Neural cell (in vitro differentiated cells): ENCODE measurements around the gene IKZF1. TPM values are rescaled to one million over a fixed set of nuclear protein-coding genes. Genes with fewer than 3 reads are reported as not detected.

Experiments used
- H2AFZ ChIP-seq: fragments of 200-600, 300-800 bp; sonication (generic), shearing (Covaris generic); 2 replicates; pipeline ENCODE4 v1.6.0; 2014; ENCODE audit warnings: low read depth, mild to moderate bottlenecking, antibody characterized with exemption, low read length, moderate library complexity
- H3F3A ChIP-seq: fragments of 200-600 bp; shearing (Covaris generic); 2 replicates; pipeline ENCODE4 v1.6.1; 2016; ENCODE audit warnings: mild to moderate bottlenecking, moderate library complexity, mixed read lengths, antibody characterized with exemption, low read length; ENCODE audit not compliant: insufficient read depth, poor library complexity, severe bottlenecking
- H3K27ac ChIP-seq: fragments of 200-600, 300-800 bp; sonication (generic), shearing (Covaris generic); 2 replicates; pipeline ENCODE4 v1.5.1; 2014; ENCODE audit warnings: mild to moderate bottlenecking, low read length, moderate library complexity
- H3K27me3 ChIP-seq: fragments of 300-800, 200-600 bp; sonication (generic), shearing (Covaris generic); 2 replicates; pipeline ENCODE4 v1.6.0; 2014; ENCODE audit warnings: mild to moderate bottlenecking, low read depth, low read length, moderate library complexity; ENCODE audit not compliant: insufficient read depth
- H3K36me3 ChIP-seq: fragments of 300-800, 200-600 bp; sonication (generic), shearing (Covaris generic); 2 replicates; pipeline ENCODE4 v1.5.1; 2014; ENCODE audit warnings: mild to moderate bottlenecking, antibody characterized with exemption, low read length, moderate library complexity; ENCODE audit not compliant: insufficient read depth
- H3K4me2 ChIP-seq: fragments of 300-800, 200-600 bp; sonication (generic), shearing (Covaris generic); 2 replicates; pipeline ENCODE4 v1.6.0; 2014; ENCODE audit warnings: mild to moderate bottlenecking, low read length
- H3K4me3 ChIP-seq: fragments of 300-800, 200-600 bp; sonication (generic), shearing (Covaris generic); 2 replicates; pipeline ENCODE4 v1.5.1; 2014; ENCODE audit warnings: mild to moderate bottlenecking, low read length, moderate library complexity
- H3K79me2 ChIP-seq: fragments of 200-600 bp; shearing (Covaris generic); replicated peaks from 2 replicates; pipeline ENCODE4 v1.6.0; 2014; ENCODE audit warnings: mild to moderate bottlenecking, low read length, moderate library complexity; ENCODE audit not compliant: insufficient read depth
- H3K9ac ChIP-seq: fragments of 300-800, 200-600 bp; sonication (generic), shearing (Covaris generic); 2 replicates; pipeline ENCODE4 v1.6.1; 2016; ENCODE audit warnings: mild to moderate bottlenecking, low read length, mixed read lengths
- H3K9me2 ChIP-seq: fragments of 200-600 bp; shearing (Covaris generic); 2 replicates; pipeline ENCODE4 v1.6.1; 2016; ENCODE audit warnings: mild to moderate bottlenecking, low read length, mixed read lengths; ENCODE audit not compliant: insufficient read depth
- H3K9me3 ChIP-seq: fragments of 200-600, 300-800 bp; sonication (generic), shearing (Covaris generic); 2 replicates; pipeline ENCODE4 v1.6.1; 2016; ENCODE audit warnings: mild to moderate bottlenecking, mixed run types, low read length, moderate library complexity, mixed read lengths
- H4K20me1 ChIP-seq: fragments of 200-600 bp; shearing (Covaris generic); 2 replicates; pipeline ENCODE4 v1.6.1; 2016; ENCODE audit warnings: mild to moderate bottlenecking, mixed run types; ENCODE audit not compliant: insufficient read depth
- CTCF ChIP-seq: fragments of 450-650 bp; IDR thresholded peaks from 2 replicates; pipeline ENCODE4 v1.5.1; 2014; ENCODE audit warnings: antibody characterized with exemption, mild to moderate bottlenecking, moderate library complexity; ENCODE audit not compliant: poor library complexity, severe bottlenecking
- EP300 ChIP-seq: fragments of 450-650 bp; conservative IDR thresholded peaks from 2 replicates; pipeline ENCODE4 v1.6.1; 2014; ENCODE audit warnings: antibody characterized with exemption, mild to moderate bottlenecking, moderate library complexity; ENCODE audit not compliant: poor library complexity, severe bottlenecking
- EZH2 ChIP-seq: fragments of 200-600, 300-800 bp; shearing (Covaris generic), sonication (generic); IDR thresholded peaks from 2 replicates; pipeline ENCODE4 v1.6.1; 2014; ENCODE audit warnings: antibody characterized with exemption, low read length, borderline replicate concordance, mild to moderate bottlenecking; ENCODE audit not compliant: insufficient read depth, poor library complexity, severe bottlenecking
- MXI1 ChIP-seq: fragments of 450-650 bp; conservative IDR thresholded peaks from 2 replicates; pipeline ENCODE4 v1.6.1; 2014; ENCODE audit warnings: antibody characterized with exemption, mild to moderate bottlenecking; ENCODE audit not compliant: poor library complexity, severe bottlenecking
- POLR2AphosphoS5 ChIP-seq: IDR thresholded peaks from 2 replicates; pipeline ENCODE4 v1.6.1; 2012
- RAD21 ChIP-seq: fragments of 450-650 bp; conservative IDR thresholded peaks from 2 replicates; pipeline ENCODE4 v1.6.1; 2014; ENCODE audit warnings: antibody characterized with exemption, mild to moderate bottlenecking, moderate library complexity
- REST ChIP-seq: IDR thresholded peaks from 2 replicates; pipeline ENCODE4 v1.6.1; 2012; ENCODE audit warnings: borderline replicate concordance
- SMC3 ChIP-seq: fragments of 450-650 bp; conservative IDR thresholded peaks from 2 replicates; pipeline ENCODE4 v1.6.1; 2014; ENCODE audit warnings: antibody characterized with exemption, mild to moderate bottlenecking, moderate library complexity; ENCODE audit not compliant: poor library complexity
- TAF1 ChIP-seq: IDR thresholded peaks from 2 replicates; pipeline ENCODE4 v1.6.1; 2012; ENCODE audit warnings: low read depth
- polyA plus RNA-seq: library from polyadenylated mRNA; depleted of rRNA; stranded (reverse); fragments of >200 nt; gene quantifications from 2 replicates; pipeline ENCODE4 v1.2.3, GENCODE V29; 2014

The IKZF1 gene
- polyA plus RNA-seq, 1 donor from 2014 or later: 0.24 TPM

DNA sequence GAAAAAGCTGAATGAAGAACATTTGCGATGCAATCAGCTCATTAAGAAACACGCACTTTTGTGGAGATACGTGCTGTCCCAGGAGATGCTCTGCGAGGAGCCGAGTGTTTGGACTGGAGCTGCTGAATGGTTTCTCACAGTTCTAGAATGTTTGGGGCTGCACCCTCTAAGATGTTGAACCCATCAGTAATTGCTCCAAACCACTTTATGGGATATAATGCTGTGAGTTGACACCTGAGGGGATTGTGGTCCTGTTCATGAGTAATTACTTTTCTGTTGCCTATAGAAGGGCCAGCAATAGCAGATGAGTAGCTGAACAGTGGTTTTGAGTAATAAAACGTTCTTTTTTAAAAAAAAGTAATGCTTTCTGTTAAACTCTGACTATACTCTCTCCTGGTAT, 63.1 kb downstream of the IKZF1 start:
- no peaks in the 10 kb centered on the region for H3K9me2 ChIP-seq
- H3K27ac ChIP-seq: no peak overlapping the region
- no peaks in the 10 kb centered on the region for H3K9me3 ChIP-seq
- no peak overlapping the region for H3K4me2 ChIP-seq
- H3K9ac ChIP-seq: no peak overlapping the region
- H3K79me2 ChIP-seq: no peaks in the 10 kb centered on the region
- no peaks in the 10 kb centered on the region for H3K36me3 ChIP-seq
- no peaks in the 10 kb centered on the region for H3F3A ChIP-seq
- no peak overlapping the region for H3K4me3 ChIP-seq
- H4K20me1 ChIP-seq: no peaks in the 10 kb centered on the region
- TF ChIP-seq TAF1: no peak
- no peak for TF ChIP-seq REST
- no peak for TF ChIP-seq EZH2
- no peak for TF ChIP-seq POLR2AphosphoS5
- no peak for TF ChIP-seq EP300
- TF ChIP-seq MXI1: no peak
- TF ChIP-seq SMC3: no peak
- TF ChIP-seq RAD21: no peak
- H2AFZ ChIP-seq: no peak overlapping the region
- H3K27me3 ChIP-seq: no peaks in the 10 kb centered on the region

DNA sequence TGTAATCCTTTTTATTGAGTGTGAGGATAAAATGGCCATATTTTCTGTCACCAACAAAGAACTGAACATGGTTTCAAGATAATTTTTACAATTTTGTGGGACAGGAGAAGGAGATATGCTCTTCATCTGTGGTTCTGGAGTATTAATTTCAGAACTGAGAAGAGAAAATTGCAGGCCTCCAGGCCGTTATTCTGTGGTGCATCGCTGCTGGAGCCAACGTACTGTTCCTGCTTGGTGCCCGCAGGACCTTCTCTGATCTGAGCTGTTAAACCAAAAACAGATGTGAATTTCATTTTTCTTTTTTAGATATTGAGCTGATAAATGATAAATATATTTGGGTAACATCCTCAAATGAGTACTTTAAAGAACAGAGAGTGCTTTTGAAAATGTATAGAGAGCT, 63.9 kb downstream of the IKZF1 start:
- Histone ChIP-seq H3F3A (no peaks in the 10 kb centered on the region), H3K9ac (no peak overlapping the region), H3K79me2 (no peaks in the 10 kb centered on the region), H2AFZ (no peak overlapping the region), H3K9me2 (no peaks in the 10 kb centered on the region), H3K4me2 (no peak overlapping the region), H3K36me3 (no peaks in the 10 kb centered on the region), H3K27me3 (no peaks in the 10 kb centered on the region), H4K20me1 (no peaks in the 10 kb centered on the region), H3K9me3 (no peaks in the 10 kb centered on the region), H3K27ac (no peak overlapping the region), H3K4me3 (no peak overlapping the region)
- TF ChIP-seq EZH2 (no peak), RAD21 (no peak), MXI1 (no peak), TAF1 (no peak), CTCF (no peak), POLR2AphosphoS5 (no peak), SMC3 (no peak), REST (no peak), EP300 (no peak)
